GM23338 (cell line): ENCODE measurements around the gene AMZ1. TPM values are rescaled to one million over a fixed set of nuclear protein-coding genes. Genes with fewer than 3 reads are reported as not detected.

Source experiments
- ATAC-seq: fragments of 200-7000 bp; cut with Tn5 transposase; 3 replicates; pipeline ENCODE4 v1.9.1; 2020
- DNase-seq: peaks from one replicate; pipeline ENCODE4 v3.0.0-alpha.2; 2015; ENCODE audit warnings: low spot score
- H2AFZ ChIP-seq: fragments of 200-600 bp; sonication (generic); 2 replicates; pipeline ENCODE4 v1.8.0; 2016; ENCODE audit warnings: antibody characterized with exemption, mild to moderate bottlenecking, moderate library complexity
- H3F3A ChIP-seq: fragments of 200-600 bp; sonication (generic); replicated peaks from 2 replicates; pipeline ENCODE4 v1.8.0; 2017; ENCODE audit warnings: antibody characterized with exemption, mixed run types, low read depth
- H3K27ac ChIP-seq: fragments of 200-600 bp; sonication (generic); 2 replicates; pipeline ENCODE4 v1.6.1; 2016; ENCODE audit warnings: low read depth
- H3K27me3 ChIP-seq: fragments of 200-600 bp; sonication (generic); 2 replicates; pipeline ENCODE4 v1.8.0; 2016; ENCODE audit warnings: mild to moderate bottlenecking, mixed run types, moderate library complexity; ENCODE audit not compliant: insufficient read depth
- H3K36me3 ChIP-seq: fragments of 200-600 bp; sonication (generic); 2 replicates; pipeline ENCODE4 v1.8.0; 2016; ENCODE audit warnings: mild to moderate bottlenecking; ENCODE audit not compliant: insufficient read depth
- H3K4me1 ChIP-seq: fragments of 200-600 bp; sonication (generic); 2 replicates; pipeline ENCODE4 v1.8.0; 2016; ENCODE audit warnings: mild to moderate bottlenecking, moderate library complexity; ENCODE audit not compliant: insufficient read depth
- H3K4me2 ChIP-seq: fragments of 200-600 bp; sonication (generic); 2 replicates; pipeline ENCODE4 v1.7.1; 2017; ENCODE audit warnings: mixed run types
- H3K4me3 ChIP-seq: fragments of 200-600 bp; sonication (generic); 2 replicates; pipeline ENCODE4 v1.6.1; 2016; ENCODE audit warnings: mixed run types
- H3K79me2 ChIP-seq: fragments of 200-600 bp; sonication (generic); replicated peaks from 2 replicates; pipeline ENCODE4 v1.8.0; 2017; ENCODE audit warnings: mild to moderate bottlenecking; ENCODE audit not compliant: insufficient read depth
- H3K9me2 ChIP-seq: fragments of 200-600 bp; sonication (generic); 2 replicates; pipeline ENCODE4 v1.8.0; 2017; ENCODE audit not compliant: insufficient read depth
- H4K20me1 ChIP-seq: fragments of 200-600 bp; sonication (generic); replicated peaks from 2 replicates; pipeline ENCODE4 v1.8.0; 2017; ENCODE audit warnings: mild to moderate bottlenecking; ENCODE audit not compliant: insufficient read depth
- H3K27ac Mint-ChIP-seq: 2 replicates; pipeline ENCODE4 v1.8.0; 2020; ENCODE audit warnings: inconsistent platforms, mild to moderate bottlenecking, moderate library complexity, mixed read lengths
- H3K27me3 Mint-ChIP-seq: 3 replicates; pipeline ENCODE4 v1.8.0; 2022; ENCODE audit warnings: low read depth, mild to moderate bottlenecking, moderate library complexity, mixed read lengths, inconsistent platforms; ENCODE audit not compliant: insufficient read depth, poor library complexity
- H3K36me3 Mint-ChIP-seq: 3 replicates; pipeline ENCODE4 v1.8.0; 2021; ENCODE audit warnings: low read depth, mild to moderate bottlenecking, inconsistent platforms, moderate library complexity, mixed read lengths
- H3K4me1 Mint-ChIP-seq: 3 replicates; pipeline ENCODE4 v1.8.0; 2020; ENCODE audit warnings: mild to moderate bottlenecking, inconsistent platforms, mixed read lengths
- H3K4me3 Mint-ChIP-seq: 3 replicates; pipeline ENCODE4 v1.8.0; 2021; ENCODE audit warnings: moderate library complexity, mild to moderate bottlenecking, inconsistent platforms, mixed read lengths
- H3K9me3 Mint-ChIP-seq: 3 replicates; pipeline ENCODE4 v1.8.0; 2020; ENCODE audit warnings: moderate library complexity, mild to moderate bottlenecking, inconsistent platforms, mixed read lengths
- CREB1 ChIP-seq: fragments of 250-450 bp; sonication (Bioruptor Pico); IDR thresholded peaks from 2 replicates; pipeline ENCODE4 v1.5.0; 2020; ENCODE audit warnings: low read depth, mild to moderate bottlenecking, moderate library complexity
- CTCF ChIP-seq, 2 experiments: fragments of 200-600 bp in 1 of 2; sonication (generic) in 1 of 2; conservative IDR thresholded peaks; 2 replicates each; pipeline versions ENCODE4 v1.5.1 to v1.6.1; 2016 to 2017; ENCODE audit warnings: antibody characterized with exemption in 2 of 2, low read depth in 2 of 2, mild to moderate bottlenecking in 2 of 2, moderate library complexity in 1 of 2
- ETS1 ChIP-seq: IDR thresholded peaks from 2 replicates; pipeline ENCODE4 v1.6.1; 2016; ENCODE audit warnings: antibody characterized with exemption
- EZH2 ChIP-seq: fragments of 200-600 bp; sonication (generic); IDR thresholded peaks from one replicate; pipeline ENCODE4 v1.8.0; 2017; ENCODE audit warnings: antibody characterized with exemption, mild to moderate bottlenecking, low read depth; ENCODE audit not compliant: unreplicated experiment
- EZH2phosphoT487 ChIP-seq: fragments of 200-600 bp; sonication (generic); IDR thresholded peaks from one replicate; pipeline ENCODE4 v1.8.1; 2018; ENCODE audit warnings: antibody characterized with exemption; ENCODE audit not compliant: unreplicated experiment
- JUNB ChIP-seq: IDR thresholded peaks from one replicate; pipeline ENCODE4 v1.6.1; 2016; ENCODE audit warnings: antibody characterized with exemption; ENCODE audit not compliant: unreplicated experiment
- NANOG ChIP-seq: IDR thresholded peaks from 2 replicates; pipeline ENCODE4 v1.6.1; 2016; ENCODE audit warnings: antibody characterized with exemption, borderline replicate concordance
- POLR2AphosphoS5 ChIP-seq: IDR thresholded peaks from 2 replicates; pipeline ENCODE4 v1.6.1; 2016; ENCODE audit warnings: antibody characterized with exemption, low read depth
- REST ChIP-seq: IDR thresholded peaks from one replicate; pipeline ENCODE4 v1.6.1; 2018; ENCODE audit warnings: antibody characterized with exemption; ENCODE audit not compliant: unreplicated experiment
- ZNF114 ChIP-seq: fragments of 250-450 bp; sonication (Bioruptor Pico); IDR thresholded peaks from 2 replicates; pipeline ENCODE4 v1.5.0; 2020; ENCODE audit warnings: mild to moderate bottlenecking, moderate library complexity
- ZNF462 ChIP-seq: fragments of 250-450 bp; sonication (Bioruptor Pico); IDR thresholded peaks from 2 replicates; pipeline ENCODE4 v1.5.0; 2020; ENCODE audit warnings: mild to moderate bottlenecking, moderate library complexity
- polyA plus RNA-seq: library from polyadenylated mRNA; unstranded; fragments of >200 nt; fragmentation: Nextera tagmentation; extraction: Ambion mirVana; gene quantifications from 2 replicates; pipeline ENCODE4 v1.2.1, GENCODE V29; 2016
- total RNA-seq: library from RNA; depleted of rRNA; stranded (reverse); fragments of >200 nt; shearing (Covaris generic); gene quantifications from 2 replicates; pipeline ENCODE4 v1.2.3, GENCODE V29; 2014

Gene AMZ1
- total and polyA plus RNA-seq, 2 experiments from 2014 or later = 0.73 to 4.5 TPM

- Mint-ChIP-seq H3K4me1 (peaks cover 34% of the 10 kb centered on the region), H3K27me3 (peaks cover 6% of the 10 kb centered on the region), H3K4me3 (no peak overlapping the region), H3K27ac (no peak overlapping the region), H3K36me3 (peaks cover 69% of the 10 kb centered on the region), H3K9me3 (no peaks in the 10 kb centered on the region)
- H3K4me3 ChIP-seq = no peak overlapping the region
- TF ChIP-seq NANOG (no peak), ETS1 (no peak), CREB1 (CRISPR knock-in tag) (no peak), ZNF114 (CRISPR knock-in tag) (no peak), JUNB (no peak), ZNF462 (CRISPR knock-in tag) (no peak), REST (no peak), EZH2 (no peak), CTCF (conservative IDR thresholded peaks at IDR 0.05; ENCODE audit: low read depth in 2 of 2) (no peak), POLR2AphosphoS5 (no peak), EZH2phosphoT487 (no peak)
- H3K79me2 ChIP-seq = peaks cover 61% of the 10 kb centered on the region
- no peaks in the 10 kb centered on the region for H3K27me3 ChIP-seq
- no peaks in the 10 kb centered on the region; the same call in 1 of the 2 replicates for H3K4me1 ChIP-seq
- no peak overlapping the region for H3K4me2 ChIP-seq
- H3K27ac ChIP-seq = peak overlapping the region; percentile 55
- DNase-seq = no peak
- no peaks in the 10 kb centered on the region for H3F3A ChIP-seq
- no peak for ATAC-seq
- no peaks in the 10 kb centered on the region for H3K9me2 ChIP-seq
- H4K20me1 ChIP-seq = peaks cover 14% of the 10 kb centered on the region
- peaks cover 11% of the 10 kb centered on the region for H3K36me3 ChIP-seq
- no peak overlapping the region for H2AFZ ChIP-seq
These were observed 43.1 kb downstream of the AMZ1 start for GRCh38 chr7:2730846-2731770.
